ENCODE measurements around the gene FAS.
"Not testable (repeated sequence)": the region's sequence is repeated elsewhere in the genome, so short reads cannot be mapped to it uniquely, and the experiment has no call there.

Gene FAS

DNA sequence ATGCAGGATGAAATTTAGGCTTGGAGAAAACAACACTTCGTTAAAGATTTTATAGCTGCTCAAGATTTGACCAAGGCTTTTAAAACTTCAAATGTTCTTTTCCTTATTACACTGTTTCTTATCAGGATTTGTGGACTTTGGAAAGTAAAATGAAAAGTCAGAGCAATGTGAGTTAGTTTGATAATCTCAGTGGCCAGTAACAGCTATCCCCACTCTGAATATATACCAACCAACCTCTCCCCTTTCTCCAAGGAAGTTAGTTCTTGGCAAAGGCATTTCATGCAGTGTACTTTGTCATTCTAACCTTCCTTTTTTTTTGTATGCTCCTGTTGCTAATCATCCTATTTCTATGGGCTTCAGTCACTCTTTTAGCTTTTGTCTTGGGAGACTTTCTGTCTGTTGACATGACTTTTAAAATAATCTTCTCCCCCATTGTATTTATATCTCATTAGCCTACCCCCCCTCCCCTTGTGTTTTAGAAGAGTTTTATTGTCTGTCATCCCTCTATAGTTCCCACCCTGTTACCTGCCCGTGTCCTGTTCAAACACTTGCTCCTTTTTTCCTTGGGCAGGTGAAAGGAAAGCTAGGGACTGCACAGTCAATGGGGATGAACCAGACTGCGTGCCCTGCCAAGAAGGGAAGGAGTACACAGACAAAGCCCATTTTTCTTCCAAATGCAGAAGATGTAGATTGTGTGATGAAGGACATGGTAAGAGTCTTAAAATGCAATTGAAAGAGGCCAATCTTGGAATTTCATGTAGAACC is 16.7 kb downstream of the FAS start (continued):
- no peak for TF ChIP-seq KLF7 (tag by site-specific recombination; IDR thresholded peaks at IDR 0.05; ENCODE audit: borderline replicate concordance)
- no peak for TF ChIP-seq ZNF214 (tag by site-specific recombination; IDR thresholded peaks at IDR 0.05; ENCODE audit: borderline replicate concordance)
- TF ChIP-seq, protein P1, sequence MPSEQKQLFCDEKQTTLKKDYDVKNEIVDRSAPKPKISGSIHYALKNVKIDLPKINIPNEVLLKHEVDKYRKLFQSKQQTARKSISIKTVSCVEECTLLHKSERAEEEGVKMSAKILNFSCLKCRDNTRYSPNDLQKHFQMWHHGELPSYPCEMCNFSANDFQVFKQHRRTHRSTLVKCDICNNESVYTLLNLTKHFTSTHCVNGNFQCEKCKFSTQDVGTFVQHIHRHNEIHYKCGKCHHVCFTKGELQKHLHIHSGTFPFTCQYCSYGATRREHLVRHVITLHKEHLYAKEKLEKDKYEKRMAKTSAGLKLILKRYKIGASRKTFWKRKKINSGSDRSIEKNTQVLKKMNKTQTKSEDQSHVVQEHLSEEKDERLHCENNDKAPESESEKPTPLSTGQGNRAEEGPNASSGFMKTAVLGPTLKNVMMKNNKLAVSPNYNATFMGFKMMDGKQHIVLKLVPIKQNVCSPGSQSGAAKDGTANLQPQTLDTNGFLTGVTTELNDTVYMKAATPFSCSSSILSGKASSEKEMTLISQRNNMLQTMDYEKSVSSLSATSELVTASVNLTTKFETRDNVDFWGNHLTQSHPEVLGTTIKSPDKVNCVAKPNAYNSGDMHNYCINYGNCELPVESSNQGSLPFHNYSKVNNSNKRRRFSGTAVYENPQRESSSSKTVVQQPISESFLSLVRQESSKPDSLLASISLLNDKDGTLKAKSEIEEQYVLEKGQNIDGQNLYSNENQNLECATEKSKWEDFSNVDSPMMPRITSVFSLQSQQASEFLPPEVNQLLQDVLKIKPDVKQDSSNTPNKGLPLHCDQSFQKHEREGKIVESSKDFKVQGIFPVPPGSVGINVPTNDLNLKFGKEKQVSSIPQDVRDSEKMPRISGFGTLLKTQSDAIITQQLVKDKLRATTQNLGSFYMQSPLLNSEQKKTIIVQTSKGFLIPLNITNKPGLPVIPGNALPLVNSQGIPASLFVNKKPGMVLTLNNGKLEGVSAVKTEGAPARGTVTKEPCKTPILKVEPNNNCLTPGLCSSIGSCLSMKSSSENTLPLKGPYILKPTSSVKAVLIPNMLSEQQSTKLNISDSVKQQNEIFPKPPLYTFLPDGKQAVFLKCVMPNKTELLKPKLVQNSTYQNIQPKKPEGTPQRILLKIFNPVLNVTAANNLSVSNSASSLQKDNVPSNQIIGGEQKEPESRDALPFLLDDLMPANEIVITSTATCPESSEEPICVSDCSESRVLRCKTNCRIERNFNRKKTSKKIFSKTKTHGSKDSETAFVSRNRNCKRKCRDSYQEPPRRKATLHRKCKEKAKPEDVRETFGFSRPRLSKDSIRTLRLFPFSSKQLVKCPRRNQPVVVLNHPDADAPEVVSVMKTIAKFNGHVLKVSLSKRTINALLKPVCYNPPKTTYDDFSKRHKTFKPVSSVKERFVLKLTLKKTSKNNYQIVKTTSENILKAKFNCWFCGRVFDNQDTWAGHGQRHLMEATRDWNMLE (tag by site-specific recombination; conservative IDR thresholded peaks at IDR 0.05; ENCODE audit: low read depth), result no peak

DNA sequence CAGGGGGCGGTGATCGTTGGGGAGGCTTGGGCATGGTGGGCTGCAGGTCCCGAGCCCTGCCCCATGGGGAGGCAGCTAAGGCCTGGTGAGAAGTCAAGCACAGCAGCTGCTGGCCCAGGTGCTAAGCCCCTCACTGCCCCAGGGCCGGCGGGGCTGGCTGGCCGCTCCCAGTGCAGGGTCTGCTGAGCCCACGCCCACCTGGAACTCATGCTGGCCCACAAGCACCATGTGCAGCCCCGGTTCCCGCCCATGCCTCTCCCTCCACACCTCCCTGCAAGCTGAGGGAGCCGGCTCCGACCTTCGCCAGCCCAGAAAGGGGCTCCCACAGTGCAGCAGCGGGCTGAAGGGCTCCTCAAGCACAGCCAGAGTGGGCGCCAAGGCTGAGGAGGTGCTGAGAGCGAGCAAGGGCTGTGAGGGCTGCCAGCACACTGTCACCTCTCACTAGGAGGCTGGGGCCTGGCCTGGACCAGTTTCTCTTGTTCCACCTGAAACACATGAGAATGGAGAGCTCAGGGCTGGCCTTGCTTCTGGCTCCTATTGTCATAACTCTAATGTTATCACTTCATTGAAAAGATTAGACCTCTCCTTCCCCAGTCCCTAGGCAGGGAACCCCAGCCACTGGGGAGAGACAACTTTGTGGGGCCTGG is 28.2 kb downstream of the FAS start:
- peaks cover 0 to 18% of the 10 kb centered on the region in 2 experiments; a peak in 1 of 3 replicates for H3K36me3 ChIP-seq (ENCODE audit: control insufficient read depth in 2 of 2, insufficient read depth in 1 of 2, low read length in 2 of 2)
- POLR2A ChIA-PET; H3K27ac ChIP-seq (ENCODE audit: extremely low read depth, low read depth, low read length); H3K4me1 ChIP-seq (ENCODE audit: control insufficient read depth, insufficient read depth, low read length); H3K9me3 ChIP-seq (ENCODE audit: control insufficient read depth, insufficient read depth, low read depth, low read length); H3K4me3 ChIP-seq (ENCODE audit: low read depth, low read length): not testable (repeated sequence)
- CTCF ChIA-PET, result interaction anchor here (0.7 kb wide), 1 partner anchor 200 kb away, joined by 3 read pairs; no protein-coding TSS in a partner anchor

DNA sequence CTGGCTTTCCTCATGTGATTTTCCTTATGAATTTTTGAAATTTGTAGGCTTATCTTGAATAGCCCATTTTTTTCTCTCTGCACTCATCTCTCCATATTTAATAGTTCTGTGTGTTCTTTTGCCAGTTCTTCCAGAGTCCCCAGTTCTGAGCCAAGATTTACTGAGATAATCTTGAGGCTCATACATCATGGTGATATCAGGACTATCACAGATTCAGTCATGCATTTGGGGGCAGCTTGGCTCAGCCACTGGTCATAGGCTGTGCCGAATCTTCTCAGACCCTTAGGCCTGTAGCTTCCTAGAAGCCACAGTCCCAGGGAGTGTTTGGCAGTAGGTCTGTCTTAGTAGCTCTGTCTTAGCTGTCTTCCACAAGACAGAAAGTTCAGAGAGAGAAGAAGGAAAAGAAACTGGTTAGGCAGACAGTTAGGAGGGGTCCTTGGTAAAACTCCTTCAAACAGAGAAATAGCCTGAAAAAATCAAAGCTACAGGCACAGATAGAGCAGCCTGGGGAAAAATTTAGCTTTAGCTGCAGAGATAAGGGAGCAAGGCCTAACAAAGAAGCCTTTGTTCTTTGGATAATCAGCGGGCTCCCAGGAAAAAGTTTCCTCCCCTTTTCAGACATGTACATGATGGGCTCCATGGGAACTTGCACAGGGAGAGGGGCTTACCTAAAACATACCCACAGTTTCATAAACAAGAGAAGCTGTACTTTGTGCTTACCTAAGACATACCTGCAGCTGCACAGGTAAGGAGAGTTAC is 29.1 kb downstream of the FAS start:
- ChIA-PET CTCF (interaction anchor here (0.6 to 1.9 kb wide), 5 partner anchors 10 to 198 kb away, joined by 3 to 11 read pairs (median 3); no protein-coding TSS in a partner anchor), POLR2A (interaction anchor here (0.5 kb wide), 1 partner anchor 18 kb away, joined by 4 read pairs; no protein-coding TSS in a partner anchor)
- H3K27ac ChIP-seq (ENCODE audit: extremely low read depth, low read depth, low read length), result no peak overlapping the region
- no peak overlapping the region for H3K4me3 ChIP-seq (ENCODE audit: low read depth, low read length)
- no peaks in the 10 kb centered on the region for H3K4me1 ChIP-seq (ENCODE audit: control insufficient read depth, insufficient read depth, low read length)
- H3K9me3 ChIP-seq (ENCODE audit: control insufficient read depth, insufficient read depth, low read depth, low read length), result no peaks in the 10 kb centered on the region; the same call in 1 of the 2 replicates
- peaks cover 0 to 10% of the 10 kb centered on the region in 2 experiments; a peak in 1 of 3 replicates for H3K36me3 ChIP-seq (ENCODE audit: control insufficient read depth in 2 of 2, insufficient read depth in 1 of 2, low read length in 2 of 2)
- TF ChIP-seq ZNF791 (tag by site-specific recombination; IDR thresholded peaks at IDR 0.05), result no peak
- TF ChIP-seq, protein P2, sequence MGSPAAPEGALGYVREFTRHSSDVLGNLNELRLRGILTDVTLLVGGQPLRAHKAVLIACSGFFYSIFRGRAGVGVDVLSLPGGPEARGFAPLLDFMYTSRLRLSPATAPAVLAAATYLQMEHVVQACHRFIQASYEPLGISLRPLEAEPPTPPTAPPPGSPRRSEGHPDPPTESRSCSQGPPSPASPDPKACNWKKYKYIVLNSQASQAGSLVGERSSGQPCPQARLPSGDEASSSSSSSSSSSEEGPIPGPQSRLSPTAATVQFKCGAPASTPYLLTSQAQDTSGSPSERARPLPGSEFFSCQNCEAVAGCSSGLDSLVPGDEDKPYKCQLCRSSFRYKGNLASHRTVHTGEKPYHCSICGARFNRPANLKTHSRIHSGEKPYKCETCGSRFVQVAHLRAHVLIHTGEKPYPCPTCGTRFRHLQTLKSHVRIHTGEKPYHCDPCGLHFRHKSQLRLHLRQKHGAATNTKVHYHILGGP (tag by site-specific recombination; IDR thresholded peaks at IDR 0.05), result no peak
- no peak for TF ChIP-seq TCF7L2 (IDR thresholded peaks at IDR 0.05; ENCODE audit: borderline replicate concordance, low read depth, low read length)
- TF ChIP-seq, protein P3, sequence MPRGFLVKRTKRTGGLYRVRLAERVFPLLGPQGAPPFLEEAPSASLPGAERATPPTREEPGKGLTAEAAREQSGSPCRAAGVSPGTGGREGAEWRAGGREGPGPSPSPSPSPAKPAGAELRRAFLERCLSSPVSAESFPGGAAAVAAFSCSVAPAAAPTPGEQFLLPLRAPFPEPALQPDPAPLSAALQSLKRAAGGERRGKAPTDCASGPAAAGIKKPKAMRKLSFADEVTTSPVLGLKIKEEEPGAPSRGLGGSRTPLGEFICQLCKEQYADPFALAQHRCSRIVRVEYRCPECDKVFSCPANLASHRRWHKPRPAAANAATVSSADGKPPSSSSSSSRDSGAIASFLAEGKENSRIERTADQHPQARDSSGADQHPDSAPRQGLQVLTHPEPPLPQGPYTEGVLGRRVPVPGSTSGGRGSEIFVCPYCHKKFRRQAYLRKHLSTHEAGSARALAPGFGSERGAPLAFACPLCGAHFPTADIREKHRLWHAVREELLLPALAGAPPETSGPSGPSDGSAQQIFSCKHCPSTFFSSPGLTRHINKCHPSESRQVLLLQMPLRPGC (tag by site-specific recombination; IDR thresholded peaks at IDR 0.05), result no peak
- TF ChIP-seq MYNN (tag by site-specific recombination; IDR thresholded peaks at IDR 0.05; ENCODE audit: borderline replicate concordance), result no peak
- TF ChIP-seq, protein P4, sequence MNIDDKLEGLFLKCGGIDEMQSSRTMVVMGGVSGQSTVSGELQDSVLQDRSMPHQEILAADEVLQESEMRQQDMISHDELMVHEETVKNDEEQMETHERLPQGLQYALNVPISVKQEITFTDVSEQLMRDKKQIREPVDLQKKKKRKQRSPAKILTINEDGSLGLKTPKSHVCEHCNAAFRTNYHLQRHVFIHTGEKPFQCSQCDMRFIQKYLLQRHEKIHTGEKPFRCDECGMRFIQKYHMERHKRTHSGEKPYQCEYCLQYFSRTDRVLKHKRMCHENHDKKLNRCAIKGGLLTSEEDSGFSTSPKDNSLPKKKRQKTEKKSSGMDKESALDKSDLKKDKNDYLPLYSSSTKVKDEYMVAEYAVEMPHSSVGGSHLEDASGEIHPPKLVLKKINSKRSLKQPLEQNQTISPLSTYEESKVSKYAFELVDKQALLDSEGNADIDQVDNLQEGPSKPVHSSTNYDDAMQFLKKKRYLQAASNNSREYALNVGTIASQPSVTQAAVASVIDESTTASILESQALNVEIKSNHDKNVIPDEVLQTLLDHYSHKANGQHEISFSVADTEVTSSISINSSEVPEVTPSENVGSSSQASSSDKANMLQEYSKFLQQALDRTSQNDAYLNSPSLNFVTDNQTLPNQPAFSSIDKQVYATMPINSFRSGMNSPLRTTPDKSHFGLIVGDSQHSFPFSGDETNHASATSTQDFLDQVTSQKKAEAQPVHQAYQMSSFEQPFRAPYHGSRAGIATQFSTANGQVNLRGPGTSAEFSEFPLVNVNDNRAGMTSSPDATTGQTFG (tag by site-specific recombination; IDR thresholded peaks at IDR 0.05; ENCODE audit: borderline replicate concordance), result no peak
- TF ChIP-seq ZNF76 (tag by site-specific recombination; IDR thresholded peaks at IDR 0.05; ENCODE audit: borderline replicate concordance, low read depth), result no peak
- TF ChIP-seq ZSCAN30 (tag by site-specific recombination; IDR thresholded peaks at IDR 0.05), result no peak
- TF ChIP-seq, protein P5, sequence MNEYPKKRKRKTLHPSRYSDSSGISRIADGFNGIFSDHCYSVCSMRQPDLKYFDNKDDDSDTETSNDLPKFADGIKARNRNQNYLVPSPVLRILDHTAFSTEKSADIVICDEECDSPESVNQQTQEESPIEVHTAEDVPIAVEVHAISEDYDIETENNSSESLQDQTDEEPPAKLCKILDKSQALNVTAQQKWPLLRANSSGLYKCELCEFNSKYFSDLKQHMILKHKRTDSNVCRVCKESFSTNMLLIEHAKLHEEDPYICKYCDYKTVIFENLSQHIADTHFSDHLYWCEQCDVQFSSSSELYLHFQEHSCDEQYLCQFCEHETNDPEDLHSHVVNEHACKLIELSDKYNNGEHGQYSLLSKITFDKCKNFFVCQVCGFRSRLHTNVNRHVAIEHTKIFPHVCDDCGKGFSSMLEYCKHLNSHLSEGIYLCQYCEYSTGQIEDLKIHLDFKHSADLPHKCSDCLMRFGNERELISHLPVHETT (tag by site-specific recombination; IDR thresholded peaks at IDR 0.05), result no peak
- TF ChIP-seq ZNF670 (tag by site-specific recombination; IDR thresholded peaks at IDR 0.05; ENCODE audit: low read depth), result no peak
